ENCODE data around the gene KIF3C. TPM values are rescaled to one million over a fixed set of nuclear protein-coding genes. Genes with fewer than 3 reads are reported as not detected.

KIF3C gene
- total RNA-seq, 1 experiment from 2014 or later = 55.7 TPM

GRCh38 chr2:25977768-25978167 is 4.5 kb downstream of the KIF3C start:
- no peak for TF ChIP-seq SIN3A (IDR thresholded peaks at IDR 0.05; ENCODE audit: borderline replicate concordance, insufficient read depth, low read depth, low read length)
- Histone ChIP-seq H3K36me3 (ENCODE audit: control insufficient read depth, insufficient read depth, low read length) (no peaks in the 10 kb centered on the region), H3K4me1 (ENCODE audit: control insufficient read depth, insufficient read depth, low read length) (peaks cover 49% of the 10 kb centered on the region), H3K4me3 (ENCODE audit: low read depth in 2 of 2, low read length in 2 of 2) (peak overlapping the region in 1 of 2 experiments; percentile 28; a peak in 3 of 4 replicates), H3K27ac (ENCODE audit: low read length) (peak overlapping the region; percentile 70), H3K27me3 (ENCODE audit: control insufficient read depth, insufficient read depth, low read length) (no peaks in the 10 kb centered on the region), H3K9me3 (ENCODE audit: control insufficient read depth, insufficient read depth, low read depth, low read length) (no peaks in the 10 kb centered on the region)
- ChIA-PET CTCF (no interaction called here), POLR2A (no interaction called here)
- in situ Hi-C loops (cut with HindIII; ENCODE audit: low pct_unique_long_range_greater_than_20kb, low sequenced_read_pairs) (no loop called here), intact Hi-C loops (cut with micrococcal nuclease; ENCODE audit: unreplicated experiment) (no loop called here)
- DNase-seq (ENCODE audit: low read depth, low spot score) = no peak
- ATAC-seq = peak; percentile 66
- no TSS peak for BruUV-seq (replicated peaks)

- TF ChIP-seq SIN3A (IDR thresholded peaks at IDR 0.05; ENCODE audit: borderline replicate concordance, insufficient read depth, low read depth, low read length) (no peak), TCF7L2 (IDR thresholded peaks at IDR 0.05; ENCODE audit: low read depth, low read length) (no peak), REST (IDR thresholded peaks at IDR 0.05; ENCODE audit: insufficient read depth in 1 of 2, low read depth in 2 of 2, low read length in 1 of 2) (no peak), POLR2AphosphoS5 (IDR thresholded peaks at IDR 0.05; ENCODE audit: low read depth, low read length) (peak; percentile 17; the same call in 1 of the 2 replicates), CTCF (IDR thresholded peaks at IDR 0.05) (no peak)
These were observed 5.1 kb downstream of the KIF3C start for GRCh38 chr2:25976983-25977741.

More at GRCh38 chr2:25976983-25977741, 5.1 kb downstream of the KIF3C start:
- in situ Hi-C loops (cut with HindIII; ENCODE audit: low pct_unique_long_range_greater_than_20kb, low sequenced_read_pairs) (no loop called here), intact Hi-C loops (cut with micrococcal nuclease; ENCODE audit: unreplicated experiment) (no loop called here)
- Histone ChIP-seq H3K27me3 (ENCODE audit: control insufficient read depth, insufficient read depth, low read length) (no peaks in the 10 kb centered on the region), H3K9me3 (ENCODE audit: control insufficient read depth, insufficient read depth, low read depth, low read length) (no peaks in the 10 kb centered on the region), H3K4me1 (ENCODE audit: control insufficient read depth, insufficient read depth, low read length) (peaks cover 52% of the 10 kb centered on the region), H3K27ac (ENCODE audit: low read length) (peak overlapping the region; percentile 70), H3K4me3 (ENCODE audit: low read depth in 2 of 2, low read length in 2 of 2) (peak overlapping the region in 1 of 2 experiments; percentile 28; a peak in 2 of 4 replicates), H3K36me3 (ENCODE audit: control insufficient read depth, insufficient read depth, low read length) (no peaks in the 10 kb centered on the region)
- CTCF ChIA-PET = no interaction called here
- DNase-seq (ENCODE audit: low read depth, low spot score) (no peak), ATAC-seq (peak; percentile 60)
- BruUV-seq (replicated peaks) = no TSS peak
- POLR2A ChIA-PET = no interaction called here

Data from Panc1 (cell line).